ENCODE data around the gene TNFRSF9. TPM values are rescaled to one million over a fixed set of nuclear protein-coding genes. Genes with fewer than 3 reads are reported as not detected.

The TNFRSF9 gene
- polyA plus RNA-seq, 1 donor from 2014 or later: not detected

- Histone ChIP-seq H3K4me3 (ENCODE audit: low read length) (no peak overlapping the region), H3F3A (ENCODE audit: insufficient read depth, low read length, poor library complexity, severe bottlenecking) (no peaks in the 10 kb centered on the region), H3K9me3 (ENCODE audit: low read length) (no peaks in the 10 kb centered on the region), H3K79me2 (replicated peaks; ENCODE audit: insufficient read depth, low read length) (no peaks in the 10 kb centered on the region), H3K27me3 (ENCODE audit: insufficient read depth, low read depth, low read length) (no peaks in the 10 kb centered on the region), H3K36me3 (ENCODE audit: insufficient read depth, low read length) (no peaks in the 10 kb centered on the region), H3K4me2 (ENCODE audit: low read length) (no peak overlapping the region), H3K9ac (ENCODE audit: low read length) (no peak overlapping the region), H3K9me2 (ENCODE audit: insufficient read depth, low read length) (no peaks in the 10 kb centered on the region), H4K20me1 (ENCODE audit: insufficient read depth) (no peaks in the 10 kb centered on the region), H2AFZ (ENCODE audit: low read depth, low read length) (no peak overlapping the region), H3K27ac (ENCODE audit: low read length) (no peak overlapping the region)
- TF ChIP-seq POLR2AphosphoS5 (IDR thresholded peaks at IDR 0.05) (no peak), TAF1 (IDR thresholded peaks at IDR 0.05; ENCODE audit: low read depth) (no peak), EZH2 (IDR thresholded peaks at IDR 0.05; ENCODE audit: borderline replicate concordance, insufficient read depth, low read length, poor library complexity, severe bottlenecking) (no peak), SMC3 (conservative IDR thresholded peaks at IDR 0.05; ENCODE audit: poor library complexity) (no peak), RAD21 (conservative IDR thresholded peaks at IDR 0.05) (no peak), REST (IDR thresholded peaks at IDR 0.05; ENCODE audit: borderline replicate concordance) (no peak), CTCF (IDR thresholded peaks at IDR 0.05; ENCODE audit: poor library complexity, severe bottlenecking) (no peak), MXI1 (conservative IDR thresholded peaks at IDR 0.05; ENCODE audit: poor library complexity, severe bottlenecking) (no peak), EP300 (conservative IDR thresholded peaks at IDR 0.05; ENCODE audit: poor library complexity, severe bottlenecking) (no peak)
These were observed 54.3 kb downstream of the TNFRSF9 start for GRCh38 chr1:7886405-7886745.

GRCh38 chr1:7885513-7886404, 54.9 kb downstream of the TNFRSF9 start:
- no peaks in the 10 kb centered on the region for H3K27me3 ChIP-seq (ENCODE audit: insufficient read depth, low read depth, low read length)
- H3K27ac ChIP-seq (ENCODE audit: low read length): no peak overlapping the region
- H3K9me2 ChIP-seq (ENCODE audit: insufficient read depth, low read length): no peaks in the 10 kb centered on the region
- no peaks in the 10 kb centered on the region for H4K20me1 ChIP-seq (ENCODE audit: insufficient read depth)
- no peaks in the 10 kb centered on the region for H3K79me2 ChIP-seq (replicated peaks; ENCODE audit: insufficient read depth, low read length)
- H3F3A ChIP-seq (ENCODE audit: insufficient read depth, low read length, poor library complexity, severe bottlenecking): no peaks in the 10 kb centered on the region
- no peaks in the 10 kb centered on the region for H3K9me3 ChIP-seq (ENCODE audit: low read length)
- H3K36me3 ChIP-seq (ENCODE audit: insufficient read depth, low read length): no peaks in the 10 kb centered on the region
- H3K4me2 ChIP-seq (ENCODE audit: low read length): no peak overlapping the region
- no peak overlapping the region for H2AFZ ChIP-seq (ENCODE audit: low read depth, low read length)
- no peak overlapping the region for H3K4me3 ChIP-seq (ENCODE audit: low read length)
- no peak for TF ChIP-seq CTCF (IDR thresholded peaks at IDR 0.05; ENCODE audit: poor library complexity, severe bottlenecking)
- TF ChIP-seq TAF1 (IDR thresholded peaks at IDR 0.05; ENCODE audit: low read depth): no peak
- TF ChIP-seq MXI1 (conservative IDR thresholded peaks at IDR 0.05; ENCODE audit: poor library complexity, severe bottlenecking): no peak
- no peak for TF ChIP-seq EP300 (conservative IDR thresholded peaks at IDR 0.05; ENCODE audit: poor library complexity, severe bottlenecking)
- no peak for TF ChIP-seq RAD21 (conservative IDR thresholded peaks at IDR 0.05)
- TF ChIP-seq SMC3 (conservative IDR thresholded peaks at IDR 0.05; ENCODE audit: poor library complexity): no peak
- TF ChIP-seq EZH2 (IDR thresholded peaks at IDR 0.05; ENCODE audit: borderline replicate concordance, insufficient read depth, low read length, poor library complexity, severe bottlenecking): no peak
- no peak for TF ChIP-seq POLR2AphosphoS5 (IDR thresholded peaks at IDR 0.05)
- no peak for TF ChIP-seq REST (IDR thresholded peaks at IDR 0.05; ENCODE audit: borderline replicate concordance)
- H3K9ac ChIP-seq (ENCODE audit: low read length): no peak overlapping the region
